H1 (cell line): ENCODE data around the gene ZNF709. TPM values are rescaled to one million over a fixed set of nuclear protein-coding genes. Genes with fewer than 3 reads are reported as not detected.

ENCODE experiments used
- CTCF ChIA-PET: fragments of 300-600 bp; sonication (Branson Sonifier 250); formaldehyde crosslinking; loops from one replicate; lab custom pipeline; 2021; ENCODE audit not compliant: partially characterized antibody; lab: Charles Lee
- POLR2A ChIA-PET: fragments of 300-600 bp; sonication (Branson Sonifier 250); formaldehyde crosslinking; loops from one replicate; lab custom pipeline; 2021; ENCODE audit warnings: inconsistent platforms; ENCODE audit not compliant: partially characterized antibody; lab: Charles Lee
- DNase-seq, 2 experiments: peaks; one replicate each; pipeline versions ENCODE4 v3.0.0 to v3.0.0-alpha.2; 2010 to 2022; ENCODE audit warnings: low spot score in 2 of 2, low read depth in 1 of 2, mixed read lengths in 1 of 2
- FAIRE-seq: peaks from 2 replicates; lab custom pipeline; 2011; peaks lifted over from hg19 to GRCh38; lab: Jason Lieb, UNC
- H2AFZ ChIP-seq: 2 replicates; pipeline ENCODE4 v1.8.1; 2012; ENCODE audit warnings: low read length, inconsistent platforms
- H2AK5ac ChIP-seq: 2 replicates; pipeline ENCODE4 v1.6.1; 2013; ENCODE audit warnings: low read depth, low read length
- H2BK120ac ChIP-seq: replicated peaks from 2 replicates; pipeline ENCODE3; 2013; ENCODE audit warnings: low read depth, low read length, inconsistent platforms
- H2BK12ac ChIP-seq: 2 replicates; pipeline ENCODE4 v1.6.1; 2013; ENCODE audit warnings: low read depth, low read length
- H2BK15ac ChIP-seq: 2 replicates; pipeline ENCODE4 v1.6.1; 2013; ENCODE audit warnings: low read length
- H2BK20ac ChIP-seq: 2 replicates; pipeline ENCODE4 v1.6.1; 2013; ENCODE audit warnings: low read length
- H2BK5ac ChIP-seq: 2 replicates; pipeline ENCODE4 v1.6.1; 2013; ENCODE audit warnings: low read depth, low read length
- H3K14ac ChIP-seq: 2 replicates; pipeline ENCODE4 v1.6.1; 2013; ENCODE audit warnings: inconsistent platforms; ENCODE audit not compliant: insufficient read length
- H3K18ac ChIP-seq: 2 replicates; pipeline ENCODE4 v1.6.1; 2013; ENCODE audit warnings: low read length; ENCODE audit errors: extremely low read depth
- H3K23ac ChIP-seq: 2 replicates; pipeline ENCODE4 v1.6.1; 2013; ENCODE audit warnings: inconsistent platforms; ENCODE audit not compliant: insufficient read length
- H3K23me2 ChIP-seq: 2 replicates; pipeline ENCODE4 v1.6.1; 2013; ENCODE audit warnings: low read depth, low read length
- H3K27ac ChIP-seq: 2 replicates; pipeline ENCODE4 v1.6.1; 2011; ENCODE audit warnings: low read depth, low read length, inconsistent platforms
- H3K27me3 ChIP-seq, 4 experiments: replicated peaks in 1 of 4; 1 replicate in 1 of 4; 2 replicates in 3 of 4; pipeline versions ENCODE4 v1.6.1 to v1.8.1; 2011 to 2013; ENCODE audit warnings: low read length in 3 of 4, mild to moderate bottlenecking in 3 of 4, inconsistent platforms in 2 of 4, mixed read lengths in 2 of 4, moderate library complexity in 1 of 4; ENCODE audit not compliant: control insufficient read depth in 3 of 4, insufficient read depth in 3 of 4; ENCODE audit errors: extremely low read depth in 1 of 4
- H3K36me3 ChIP-seq, 4 experiments: 2 replicates each; pipeline versions ENCODE4 v1.6.1 to v1.8.1; 2011 to 2013; ENCODE audit warnings: mild to moderate bottlenecking in 4 of 4, low read length in 3 of 4, moderate library complexity in 2 of 4, control low read depth in 1 of 4, inconsistent platforms in 1 of 4; ENCODE audit not compliant: insufficient read depth in 4 of 4, control insufficient read depth in 2 of 4
- H3K4ac ChIP-seq: replicated peaks from 2 replicates; pipeline ENCODE3; 2013; ENCODE audit warnings: low read length, low read depth, mixed read lengths, inconsistent platforms; ENCODE audit not compliant: insufficient read length
- H3K4me1 ChIP-seq, 4 experiments: replicated peaks in 1 of 4; 1 replicate in 1 of 4; 2 replicates in 3 of 4; pipeline versions ENCODE4 v1.6.1 to v1.8.1; 2011 to 2013; ENCODE audit warnings: low read length in 3 of 4, inconsistent platforms in 2 of 4, mixed read lengths in 1 of 4; ENCODE audit not compliant: insufficient read depth in 4 of 4, control insufficient read depth in 3 of 4
- H3K4me2 ChIP-seq, 2 experiments: 2 replicates each; pipeline versions ENCODE4 v1.6.1 to v1.8.1; 2011 to 2013; ENCODE audit warnings: low read depth in 2 of 2, low read length in 2 of 2, control low read depth in 1 of 2, inconsistent platforms in 1 of 2, mild to moderate bottlenecking in 1 of 2; ENCODE audit not compliant: insufficient read depth in 1 of 2
- H3K4me3 ChIP-seq, 4 experiments: fragments of 200-600, 300-600 bp in 1 of 4; sonication (generic), shearing (Covaris generic), sonication (Bioruptor Twin) in 1 of 4; 2 replicates each; pipeline versions ENCODE4 v1.5.1 to v1.8.1; 2011 to 2016; ENCODE audit warnings: low read length in 4 of 4, low read depth in 3 of 4, control low read depth in 2 of 4, inconsistent platforms in 2 of 4, mild to moderate bottlenecking in 2 of 4, mixed read lengths in 1 of 4, moderate library complexity in 1 of 4; ENCODE audit not compliant: insufficient read depth in 2 of 4; ENCODE audit errors: extremely low read depth in 1 of 4
- H3K56ac ChIP-seq: replicated peaks from 2 replicates; pipeline ENCODE3; 2013; ENCODE audit warnings: low read depth, mild to moderate bottlenecking, mixed read lengths, low read length, inconsistent platforms; ENCODE audit not compliant: insufficient read length
- H3K79me1 ChIP-seq: 2 replicates; pipeline ENCODE4 v1.6.1; 2013; ENCODE audit warnings: low read depth, low read length, control low read depth
- H3K79me2 ChIP-seq, 2 experiments: 2 replicates each; pipeline versions ENCODE4 v1.6.1 to v1.8.1; 2012 to 2013; ENCODE audit warnings: low read length in 2 of 2, mild to moderate bottlenecking in 2 of 2, inconsistent platforms in 1 of 2; ENCODE audit not compliant: insufficient read depth in 2 of 2, control insufficient read depth in 1 of 2
- H3K9ac ChIP-seq, 4 experiments: replicated peaks in 1 of 4; 1 replicate in 1 of 4; 2 replicates in 3 of 4; pipeline versions ENCODE4 v1.6.1 to v1.8.1; 2011 to 2013; ENCODE audit warnings: low read depth in 3 of 4, low read length in 3 of 4, control low read depth in 2 of 4, mild to moderate bottlenecking in 2 of 4, moderate library complexity in 2 of 4, inconsistent platforms in 1 of 4; ENCODE audit errors: extremely low read depth in 1 of 4
- H3K9me3 ChIP-seq, 2 experiments: 2 replicates each; pipeline versions ENCODE4 v1.6.1 to v1.8.1; 2012 to 2013; ENCODE audit warnings: mild to moderate bottlenecking in 2 of 2, moderate library complexity in 2 of 2, control low read depth in 1 of 2, inconsistent platforms in 1 of 2, low read depth in 1 of 2, low read length in 1 of 2, mixed read lengths in 1 of 2; ENCODE audit not compliant: insufficient read depth in 2 of 2
- H4K20me1 ChIP-seq, 2 experiments: replicated peaks in 1 of 2; 2 replicates each; pipeline versions ENCODE3 to v1.8.1; 2011 to 2013; ENCODE audit warnings: inconsistent platforms in 2 of 2, low read length in 2 of 2, mild to moderate bottlenecking in 1 of 2; ENCODE audit not compliant: insufficient read depth in 2 of 2, control insufficient read depth in 1 of 2
- H4K5ac ChIP-seq: 2 replicates; pipeline ENCODE4 v1.6.1; 2013; ENCODE audit warnings: low read length, low read depth, mixed read lengths, inconsistent platforms; ENCODE audit not compliant: insufficient read length
- H4K8ac ChIP-seq: 2 replicates; pipeline ENCODE4 v1.8.0; 2013; ENCODE audit warnings: mild to moderate bottlenecking, moderate library complexity, low read length, inconsistent platforms; ENCODE audit not compliant: insufficient read depth; ENCODE audit errors: extremely low read depth
- H4K91ac ChIP-seq: replicated peaks from 2 replicates; pipeline ENCODE3; 2013; ENCODE audit warnings: low read length, mixed read lengths, inconsistent platforms; ENCODE audit not compliant: insufficient read length
- CTCF ChIP-seq, 3 experiments: IDR thresholded peaks; 1 replicate in 2 of 3; 2 replicates in 1 of 3; pipeline versions ENCODE4 v1.5.1 to v1.6.1; 2011; ENCODE audit warnings: low read length in 3 of 3, mild to moderate bottlenecking in 3 of 3, inconsistent platforms in 2 of 3, low read depth in 1 of 3, moderate library complexity in 1 of 3; ENCODE audit not compliant: insufficient read depth in 1 of 3; ENCODE audit errors: control extremely low read depth in 1 of 3
- E2F6 ChIP-seq: IDR thresholded peaks from 2 replicates; pipeline ENCODE4 v1.6.1; 2012; ENCODE audit warnings: inconsistent platforms
- POU5F1 ChIP-seq: IDR thresholded peaks from 2 replicates; pipeline ENCODE4 v1.6.1; 2011; ENCODE audit warnings: low read depth, mild to moderate bottlenecking, low read length, moderate library complexity
- WGBS, 2 experiments: shearing (Covaris generic) in 1 of 2; methylation state at CpG; one replicate each; pipeline versions ENCODE4 v1.1.6 to v1.1.7; 2013 to 2015; ENCODE audit warnings: low lambda C conversion rate in 2 of 2, mixed read lengths in 2 of 2, inconsistent platforms in 1 of 2, low coverage in 1 of 2, missing lambda C conversion rate in 1 of 2; ENCODE audit not compliant: insufficient replicate concordance in 2 of 2, insufficient coverage in 1 of 2, insufficient read length in 1 of 2; ENCODE audit errors: extremely low coverage in 1 of 2, missing lambda C conversion rate in 1 of 2; 5-methylcytosine and 5-hydroxymethylcytosine counted together
- polyA plus RNA-seq, 7 experiments: library from polyadenylated mRNA; depleted of rRNA in 3 of 7; stranded (reverse) in 5 of 7; unstranded in 2 of 7; fragments of >200 nt in 5 of 7; fragments of 200-250 nt in 2 of 7; gene quantifications; 1 replicate in 5 of 7; 2 replicates in 1 of 7; 4 replicates in 1 of 7; pipeline versions ENCODE4 v1.2.1 to v1.2.3, GENCODE V29; 2011 to 2013; ENCODE audit warnings: missing spikeins in 2 of 7, mixed read lengths in 2 of 7
- total RNA-seq: library from RNA; stranded (reverse); fragmentation: NEBNext Ultra II Directional; extraction: Animal tissue kit (Norgen Biotek cat#: 25700); gene quantifications from 2 replicates; pipeline ENCODE4 v1.2.1, GENCODE V29; 2021

ZNF709 gene
- total and polyA plus RNA-seq, 2 of the 8 experiments (the other 6 are each of a cell fraction or from before 2014, with no cell fraction given): 1.3 to 2.2 TPM

GRCh38 chr19:12450844-12451243 is 33.8 kb downstream of the ZNF709 start:
- no peak overlapping the region for H3K14ac ChIP-seq
- H3K27me3 ChIP-seq: no peaks in the 10 kb centered on the region
- no peak overlapping the region for H3K18ac ChIP-seq
- H4K91ac ChIP-seq: no peak overlapping the region
- no peaks in the 10 kb centered on the region for H3K23me2 ChIP-seq
- H2BK12ac ChIP-seq: no peak overlapping the region
- no peaks in the 10 kb centered on the region for H3K4me1 ChIP-seq
- H4K8ac ChIP-seq: no peak overlapping the region
- peaks cover 30 to 34% of the 10 kb centered on the region in 2 experiments for H3K9me3 ChIP-seq
- DNase-seq (no peak), FAIRE-seq (no peak)
- H2BK20ac ChIP-seq: no peak overlapping the region
- H2AFZ ChIP-seq: no peak overlapping the region
- CTCF ChIA-PET: no interaction called here
- WGBS, 2 experiments: 75% methylated on average over 10 of the region's 10 CpGs; no CpG with 5 or more reads in 1 of the 2 experiments
- no peak overlapping the region for H3K56ac ChIP-seq
- H2BK5ac ChIP-seq: no peak overlapping the region
- no peak overlapping the region for H3K9ac ChIP-seq
- H2BK120ac ChIP-seq: no peak overlapping the region
- no peak overlapping the region for H2AK5ac ChIP-seq
- no peak overlapping the region for H3K27ac ChIP-seq
- no peak overlapping the region for H3K23ac ChIP-seq
- no peaks in the 10 kb centered on the region for H3K79me1 ChIP-seq
- no peak overlapping the region for H3K4ac ChIP-seq
- no peak overlapping the region for H3K4me2 ChIP-seq
- H3K79me2 ChIP-seq: no peaks in the 10 kb centered on the region
- no peaks in the 10 kb centered on the region for H3K36me3 ChIP-seq
- no peak overlapping the region for H3K4me3 ChIP-seq
- POLR2A ChIA-PET: no interaction called here
- no peak overlapping the region for H4K5ac ChIP-seq
- no peak for TF ChIP-seq E2F6
- TF ChIP-seq POU5F1: no peak
- no peak for TF ChIP-seq CTCF (IDR thresholded peaks at IDR 0.05; ENCODE audit: control extremely low read depth in 1 of 3, insufficient read depth in 1 of 3, low read depth in 1 of 3, low read length in 3 of 3)
- H2BK15ac ChIP-seq: no peak overlapping the region
- no peaks in the 10 kb centered on the region for H4K20me1 ChIP-seq
